Esophagus squamous epithelium (tissue), 5 donors: ENCODE data around the gene PACS2. TPM values are rescaled to one million over a fixed set of nuclear protein-coding genes. Genes with fewer than 3 reads are reported as not detected.

Experiments
- DNase-seq: peaks from one replicate; lab custom pipeline; 2025; lab: John Stamatoyannopoulos, UW
- H3K27ac ChIP-seq, 4 donors: fragments of 200-600 bp; sonication (generic); one replicate each; pipeline ENCODE4 v1.5.1; 2016 to 2019; ENCODE audit warnings: mild to moderate bottlenecking in 1 of 4
- H3K27me3 ChIP-seq, 4 donors: fragments of 200-600 bp; sonication (generic); 1 replicate in 3 of 4; 2 replicates in 1 of 4; pipeline versions ENCODE4 v1.5.1 to v1.6.0; 2017 to 2021; ENCODE audit warnings: antibody characterized with exemption in 1 of 4
- H3K36me3 ChIP-seq, 3 donors: fragments of 200-600 bp; sonication (generic); one replicate each; pipeline ENCODE4 v1.5.1; 2016 to 2019
- H3K4me1 ChIP-seq, 3 donors: fragments of 200-600 bp; sonication (generic); one replicate each; pipeline ENCODE4 v1.5.1; 2017 to 2019
- H3K4me3 ChIP-seq, 4 donors: fragments of 200-600 bp; sonication (generic); 1 replicate in 3 of 4; 2 replicates in 1 of 4; pipeline ENCODE4 v1.5.1; 2016 to 2019; ENCODE audit warnings: mild to moderate bottlenecking in 2 of 4, moderate library complexity in 1 of 4
- H3K9me3 ChIP-seq, 3 donors: fragments of 200-600 bp; sonication (generic); one replicate each; pipeline ENCODE4 v1.5.1; 2016 to 2019
- CTCF ChIP-seq, 6 experiments: fragments of 450-650 bp in 4 of 6; fragments of 200-600 bp in 2 of 6; sonication (generic) in 2 of 6; IDR thresholded peaks; one replicate each; pipeline ENCODE4 v1.5.1; 2016 to 2019; ENCODE audit warnings: antibody characterized with exemption in 6 of 6, mild to moderate bottlenecking in 4 of 6, moderate library complexity in 4 of 6
- POLR2A ChIP-seq, 4 donors: fragments of 450-650 bp; IDR thresholded peaks; one replicate each; pipeline ENCODE4 v1.6.1; 2017; ENCODE audit warnings: antibody characterized with exemption in 4 of 4, mild to moderate bottlenecking in 4 of 4, moderate library complexity in 3 of 4
- WGBS, 2 donors: methylation state at CpG; one replicate each; pipeline ENCODE4 v1.1.5; 2018; 5-methylcytosine and 5-hydroxymethylcytosine counted together
- intact Hi-C: fragments of 100-400 bp; cut with DNase I; formaldehyde crosslinking; loops from one replicate; pipeline ENCODE4 v1.15.0; 2022
- total RNA-seq, 4 donors: library from RNA; depleted of rRNA; stranded (reverse); fragments of >200 nt; gene quantifications; one replicate each; pipeline ENCODE4 v1.1.0, GENCODE V29; 2016
- donor health status: DM: yes; HTN: yes; CAD: no.

PACS2 gene
- total RNA-seq, 4 donors from 2014 or later: 20.2 to 42.3 (median 30.9) TPM

GRCh38 chr14:105417690-105418121 lies 103.2 kb downstream of the PACS2 start:
- no peaks in the 10 kb centered on the region for H3K9me3 ChIP-seq
- intact Hi-C loops: no loop called here
- no peak overlapping the region for H3K27ac ChIP-seq
- WGBS, 2 donors: 83% methylated on average over 1 of the region's 3 CpGs; no CpG with 5 or more reads in 1 of the 2 donors
- no peak overlapping the region for H3K4me3 ChIP-seq
- TF ChIP-seq POLR2A (IDR thresholded peaks at IDR 0.05): no peak
- no peak for TF ChIP-seq CTCF (IDR thresholded peaks at IDR 0.05)
- peaks cover 0 to 9% (median 0%) of the 10 kb centered on the region in 4 donors for H3K27me3 ChIP-seq
- no peak for DNase-seq
- no peaks in the 10 kb centered on the region for H3K36me3 ChIP-seq
- H3K4me1 ChIP-seq: peaks cover 38 to 56% (median 42%) of the 10 kb centered on the region in 3 donors

GRCh38 chr14:105418269-105419194 lies 104.0 kb downstream of the PACS2 start:
- TF ChIP-seq POLR2A (IDR thresholded peaks at IDR 0.05): no peak
- no peak for TF ChIP-seq CTCF (IDR thresholded peaks at IDR 0.05)
- peak overlapping the region in 1 of 4 donors; percentile 81 for H3K27ac ChIP-seq
- no peaks in the 10 kb centered on the region for H3K9me3 ChIP-seq
- peak overlapping the region; percentile 37 to 89 (median 76) for H3K4me3 ChIP-seq
- WGBS, 2 donors: 68 to 88% methylated on average over 11 of the region's 19 CpGs
- DNase-seq: no peak
- H3K36me3 ChIP-seq: no peaks in the 10 kb centered on the region
- H3K4me1 ChIP-seq: peaks cover 38 to 60% (median 42%) of the 10 kb centered on the region in 3 donors
- peaks cover 0 to 6% (median 0%) of the 10 kb centered on the region in 4 donors for H3K27me3 ChIP-seq
- intact Hi-C loops: no loop called here

- no peak for TF ChIP-seq CTCF (IDR thresholded peaks at IDR 0.05)
- TF ChIP-seq POLR2A (IDR thresholded peaks at IDR 0.05): no peak
Measured at GRCh38 chr14:105419195-105420091, 104.9 kb downstream of the PACS2 start, which contains the start of gene MTA1. Gene MTA1 (plus strand): TSS chr14:105419827. CDS start chr14:105420036, 209 bp downstream.

GRCh38 chr14:105420101-105420973 lies 105.8 kb downstream of the PACS2 start:
- H3K27me3 ChIP-seq: no peaks in the 10 kb centered on the region
- no peak for DNase-seq
- intact Hi-C loops: no loop called here
- TF ChIP-seq CTCF (IDR thresholded peaks at IDR 0.05): no peak
- no peak for TF ChIP-seq POLR2A (IDR thresholded peaks at IDR 0.05)
- peak overlapping the region; percentile 63 to 89 (median 76) for H3K4me3 ChIP-seq
- H3K4me1 ChIP-seq: peaks cover 33 to 47% (median 34%) of the 10 kb centered on the region in 3 donors
- peaks cover 0 to 9% (median 0%) of the 10 kb centered on the region in 3 donors for H3K36me3 ChIP-seq
- 5% methylated on average over 12 of the region's 67 CpGs; no CpG with 5 or more reads in 1 of the 2 donors for WGBS, 2 donors
- H3K27ac ChIP-seq: peak overlapping the region; percentile 77 to 87 (median 83)
- H3K9me3 ChIP-seq: no peaks in the 10 kb centered on the region

More at GRCh38 chr14:105419195-105420091, 104.9 kb downstream of the PACS2 start, which contains the start of gene MTA1:
- DNase-seq: no peak
- H3K4me3 ChIP-seq: peak within 1 kb of the TSS; percentile 63 to 89 (median 76)
- 0% methylated on average over 6 of the region's 96 CpGs; no CpG with 5 or more reads in 1 of the 2 donors for WGBS, 2 donors
- intact Hi-C loops: no loop called here
- H3K27me3 ChIP-seq: peaks cover 0 to 2% (median 0%) of the 10 kb centered on the region in 4 donors
- peaks cover 0 to 6% (median 0%) of the 10 kb centered on the region in 3 donors for H3K36me3 ChIP-seq
- H3K27ac ChIP-seq: peak within 1 kb of the TSS; percentile 77 to 87 (median 83)
- H3K9me3 ChIP-seq: no peaks in the 10 kb centered on the region
- peaks cover 38 to 56% (median 42%) of the 10 kb centered on the region in 3 donors for H3K4me1 ChIP-seq
